Measurements from ENCODE around the gene CTNNBL1.

CTNNBL1 gene

GRCh38 chr20:37881601-37882343, 187.9 kb downstream of the CTNNBL1 start:
- Histone ChIP-seq H2AFZ (ENCODE audit: low read depth) (no peak overlapping the region), H3K36me3 (ENCODE audit: insufficient read depth) (no peaks in the 10 kb centered on the region), H4K20me1 (ENCODE audit: insufficient read depth) (no peaks in the 10 kb centered on the region), H3K9ac (no peak overlapping the region), H3K4me1 (ENCODE audit: low read depth, poor library complexity, severe bottlenecking) (no peaks in the 10 kb centered on the region), H3K27ac (no peak overlapping the region), H3K79me2 (ENCODE audit: insufficient read depth, low read depth) (no peaks in the 10 kb centered on the region), H3K4me3 (IDR thresholded peaks at IDR 0.05; ENCODE audit: insufficient read depth, low read depth, low read length) (no peak overlapping the region), H3K27me3 (ENCODE audit: insufficient read depth, low read depth) (no peaks in the 10 kb centered on the region), H3K4me2 (no peak overlapping the region)
- TF ChIP-seq, protein P1, sequence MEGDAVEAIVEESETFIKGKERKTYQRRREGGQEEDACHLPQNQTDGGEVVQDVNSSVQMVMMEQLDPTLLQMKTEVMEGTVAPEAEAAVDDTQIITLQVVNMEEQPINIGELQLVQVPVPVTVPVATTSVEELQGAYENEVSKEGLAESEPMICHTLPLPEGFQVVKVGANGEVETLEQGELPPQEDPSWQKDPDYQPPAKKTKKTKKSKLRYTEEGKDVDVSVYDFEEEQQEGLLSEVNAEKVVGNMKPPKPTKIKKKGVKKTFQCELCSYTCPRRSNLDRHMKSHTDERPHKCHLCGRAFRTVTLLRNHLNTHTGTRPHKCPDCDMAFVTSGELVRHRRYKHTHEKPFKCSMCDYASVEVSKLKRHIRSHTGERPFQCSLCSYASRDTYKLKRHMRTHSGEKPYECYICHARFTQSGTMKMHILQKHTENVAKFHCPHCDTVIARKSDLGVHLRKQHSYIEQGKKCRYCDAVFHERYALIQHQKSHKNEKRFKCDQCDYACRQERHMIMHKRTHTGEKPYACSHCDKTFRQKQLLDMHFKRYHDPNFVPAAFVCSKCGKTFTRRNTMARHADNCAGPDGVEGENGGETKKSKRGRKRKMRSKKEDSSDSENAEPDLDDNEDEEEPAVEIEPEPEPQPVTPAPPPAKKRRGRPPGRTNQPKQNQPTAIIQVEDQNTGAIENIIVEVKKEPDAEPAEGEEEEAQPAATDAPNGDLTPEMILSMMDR (conservative IDR thresholded peaks at IDR 0.05; ENCODE audit: low read depth, low read length) = no peak

DNA sequence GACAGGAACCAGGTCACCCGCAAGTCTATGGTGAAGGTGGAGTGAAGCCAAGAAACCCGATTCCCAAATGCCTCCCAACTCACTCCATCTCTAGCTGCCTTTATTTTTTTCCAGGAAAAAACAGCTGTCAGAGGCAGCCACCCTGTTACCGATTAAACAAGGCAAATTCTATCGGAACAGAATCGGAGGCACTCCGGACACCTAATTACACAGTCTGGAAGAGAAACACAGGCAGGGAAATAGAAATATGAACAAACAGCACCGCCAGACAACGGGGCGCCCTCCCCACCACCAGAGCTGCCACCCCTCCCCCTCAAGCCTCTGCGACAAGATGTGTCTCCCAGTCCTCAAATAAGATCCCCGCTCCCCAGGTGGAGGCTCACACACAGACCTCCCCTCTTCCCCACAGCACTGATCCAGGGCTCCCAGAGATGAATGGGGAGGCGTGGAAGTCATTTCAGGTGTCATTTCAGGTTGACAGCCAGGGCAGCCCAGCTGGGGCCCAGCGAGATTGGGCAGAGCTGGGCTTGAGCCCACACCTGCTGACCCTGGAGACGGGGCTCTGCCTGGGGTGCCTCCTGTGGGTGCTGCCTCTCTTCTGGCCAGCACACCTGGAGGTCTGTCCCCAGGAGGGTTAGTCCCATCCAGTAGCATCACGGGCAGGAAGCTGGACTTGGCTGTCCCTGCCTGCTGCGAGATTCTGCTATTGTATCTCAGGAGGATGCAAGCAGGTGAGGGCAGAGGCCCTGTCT, 189.3 kb downstream of the CTNNBL1 start:
- Histone ChIP-seq H4K20me1 (ENCODE audit: insufficient read depth) (no peaks in the 10 kb centered on the region), H3K4me2 (no peak overlapping the region), H3K27ac (no peak overlapping the region), H3K9ac (no peak overlapping the region), H3K79me2 (ENCODE audit: insufficient read depth, low read depth) (no peaks in the 10 kb centered on the region), H3K4me1 (ENCODE audit: low read depth, poor library complexity, severe bottlenecking) (no peaks in the 10 kb centered on the region), H2AFZ (ENCODE audit: low read depth) (no peak overlapping the region), H3K27me3 (ENCODE audit: insufficient read depth, low read depth) (no peaks in the 10 kb centered on the region), H3K36me3 (ENCODE audit: insufficient read depth) (no peaks in the 10 kb centered on the region), H3K4me3 (IDR thresholded peaks at IDR 0.05; ENCODE audit: insufficient read depth, low read depth, low read length) (no peak overlapping the region)
- TF ChIP-seq, protein P1 (conservative IDR thresholded peaks at IDR 0.05; ENCODE audit: low read depth, low read length) = no peak

GRCh38 chr20:37885042-37885441, 191.2 kb downstream of the CTNNBL1 start:
- TF ChIP-seq, protein P1 (conservative IDR thresholded peaks at IDR 0.05; ENCODE audit: low read depth, low read length) = no peak
- Histone ChIP-seq H3K4me2 (no peak overlapping the region), H3K9ac (no peak overlapping the region), H3K27ac (no peak overlapping the region), H3K27me3 (ENCODE audit: insufficient read depth, low read depth) (no peaks in the 10 kb centered on the region), H3K36me3 (ENCODE audit: insufficient read depth) (no peaks in the 10 kb centered on the region), H3K4me3 (IDR thresholded peaks at IDR 0.05; ENCODE audit: insufficient read depth, low read depth, low read length) (no peak overlapping the region), H4K20me1 (ENCODE audit: insufficient read depth) (no peaks in the 10 kb centered on the region), H3K4me1 (ENCODE audit: low read depth, poor library complexity, severe bottlenecking) (no peaks in the 10 kb centered on the region), H3K79me2 (ENCODE audit: insufficient read depth, low read depth) (no peaks in the 10 kb centered on the region), H2AFZ (ENCODE audit: low read depth) (no peak overlapping the region)

DNA sequence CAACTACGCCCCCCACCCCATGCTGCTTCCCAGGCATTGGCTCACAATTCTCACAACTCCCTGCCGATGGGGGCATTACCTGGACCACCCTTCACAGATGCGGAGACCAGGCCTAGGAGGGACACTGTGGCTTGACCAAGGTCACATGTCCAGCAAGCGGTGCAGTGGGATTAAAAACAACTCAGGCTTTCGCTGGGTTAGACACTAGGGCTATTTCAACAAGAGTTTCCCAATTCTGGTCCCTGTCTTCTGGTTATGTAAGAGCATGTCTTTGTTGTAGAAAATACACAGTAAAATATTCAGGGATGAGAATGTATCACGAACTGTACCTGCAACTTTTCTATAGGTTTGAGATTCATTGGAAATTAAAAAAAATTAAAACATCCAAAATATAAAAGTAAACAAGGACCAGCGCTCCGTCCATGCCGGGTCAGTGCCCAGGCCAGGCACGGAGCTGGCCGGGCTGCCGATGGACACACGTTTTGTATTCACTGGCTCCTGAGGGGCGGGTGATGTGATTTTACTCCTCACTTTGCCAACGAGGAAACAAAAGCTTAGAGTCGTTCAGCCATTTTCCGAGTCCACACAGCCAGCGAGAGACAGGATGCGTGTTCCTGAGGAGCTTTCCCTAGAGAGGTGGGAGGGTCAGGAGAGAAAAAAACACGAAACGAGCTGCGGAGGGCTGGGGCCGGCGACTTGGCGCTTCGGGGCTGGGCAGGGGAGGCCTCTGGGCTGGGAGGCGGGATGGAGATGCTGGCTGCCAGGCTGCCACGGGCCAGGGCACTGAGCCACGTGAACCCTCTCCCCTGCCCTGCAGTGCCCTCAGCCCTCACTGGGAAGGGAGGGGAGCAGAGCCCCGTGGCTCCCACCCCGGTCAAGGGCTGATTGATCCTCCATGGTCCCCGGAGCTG, 192.0 kb downstream of the CTNNBL1 start:
- H3K36me3 ChIP-seq (ENCODE audit: insufficient read depth) = no peaks in the 10 kb centered on the region
- TF ChIP-seq, protein P1 (conservative IDR thresholded peaks at IDR 0.05; ENCODE audit: low read depth, low read length) = no peak
- no peaks in the 10 kb centered on the region for H4K20me1 ChIP-seq (ENCODE audit: insufficient read depth)
- H2AFZ ChIP-seq (ENCODE audit: low read depth) = no peak overlapping the region
- H3K9ac ChIP-seq = no peak overlapping the region
- no peak overlapping the region for H3K4me3 ChIP-seq (IDR thresholded peaks at IDR 0.05; ENCODE audit: insufficient read depth, low read depth, low read length)
- no peak overlapping the region for H3K4me2 ChIP-seq
- H3K4me1 ChIP-seq (ENCODE audit: low read depth, poor library complexity, severe bottlenecking) = no peaks in the 10 kb centered on the region
- H3K79me2 ChIP-seq (ENCODE audit: insufficient read depth, low read depth) = no peaks in the 10 kb centered on the region
- no peak overlapping the region for H3K27ac ChIP-seq
- H3K27me3 ChIP-seq (ENCODE audit: insufficient read depth, low read depth) = no peaks in the 10 kb centered on the region
